Measurements from ENCODE around the gene MYL11. TPM values are rescaled to one million over a fixed set of nuclear protein-coding genes. Genes with fewer than 3 reads are reported as not detected.

Gene MYL11
- polyA plus RNA-seq, 1 donor (not counting 4 experiments of a cell fraction or from before 2014, with no cell fraction given): not detected

- no peak overlapping the region for H3K27ac ChIP-seq (ENCODE audit: control insufficient read depth, insufficient read depth, low read length)
- H3K27me3 ChIP-seq (ENCODE audit: control insufficient read depth, extremely low read depth, insufficient read depth, low read length): no peaks in the 10 kb centered on the region
- H3K4me2 ChIP-seq (ENCODE audit: control insufficient read depth, extremely low read depth, insufficient read depth, low read depth, low read length): peak overlapping the region; percentile 93
- peaks cover 41% of the 10 kb centered on the region for H3K79me2 ChIP-seq (ENCODE audit: control insufficient read depth, insufficient read depth, low read length)
- peaks cover 33 to 36% of the 10 kb centered on the region in 2 experiments for H3K36me3 ChIP-seq (ENCODE audit: control insufficient read depth in 2 of 2, extremely low read depth in 1 of 2, insufficient read depth in 2 of 2, low read length in 2 of 2)
- no peaks in the 10 kb centered on the region for H4K20me1 ChIP-seq (ENCODE audit: control insufficient read depth, extremely low read depth, insufficient read depth, low read length)
- peaks cover 16% of the 10 kb centered on the region for H3K4me1 ChIP-seq (ENCODE audit: control insufficient read depth, extremely low read depth, insufficient read depth, low read length)
- no peaks in the 10 kb centered on the region for H3K9me3 ChIP-seq (ENCODE audit: control insufficient read depth, low read depth, low read length)
- no peak overlapping the region for H3K4me3 ChIP-seq (ENCODE audit: control insufficient read depth in 2 of 3, extremely low read depth in 1 of 3, insufficient read depth in 2 of 3, low read depth in 1 of 3, low read length in 3 of 3)
- no peak overlapping the region for H2AFZ ChIP-seq (ENCODE audit: control insufficient read depth, low read length)
- DNase-seq (ENCODE audit: low read depth, low spot score): no peak
- no peak for FAIRE-seq
- no peaks in the 10 kb centered on the region for H3K9me1 ChIP-seq (ENCODE audit: control insufficient read depth, extremely low read depth, insufficient read depth, low read length)
- dilution Hi-C loops (cut with MboI; ENCODE audit: extremely low pct_ligation_motif_present, low sequenced_read_pairs): no loop called here
- no peak overlapping the region for H3K9ac ChIP-seq (ENCODE audit: control insufficient read depth, extremely low read depth, insufficient read depth, low read length)
- TF ChIP-seq EZH2 (IDR thresholded peaks at IDR 0.05; ENCODE audit: low read length): no peak
- TF ChIP-seq CTCF (optimal IDR thresholded peaks at IDR 0.05 in 1 of 3, IDR thresholded peaks at IDR 0.05 in 1 of 3, conservative IDR thresholded peaks at IDR 0.05 in 1 of 3; ENCODE audit: extremely low read depth in 1 of 3, insufficient read depth in 2 of 3, low read length in 3 of 3): no peak
Measured at GRCh38 chr16:30356401-30357084, 18.1 kb upstream of the MYL11 start.

- no peaks in the 10 kb centered on the region for H4K20me1 ChIP-seq (ENCODE audit: control insufficient read depth, extremely low read depth, insufficient read depth, low read length)
- DNase-seq (ENCODE audit: low read depth, low spot score) (no peak), FAIRE-seq (no peak)
- H3K9me1 ChIP-seq (ENCODE audit: control insufficient read depth, extremely low read depth, insufficient read depth, low read length): no peaks in the 10 kb centered on the region
- H3K79me2 ChIP-seq (ENCODE audit: control insufficient read depth, insufficient read depth, low read length): peaks cover 42% of the 10 kb centered on the region
- H3K36me3 ChIP-seq (ENCODE audit: control insufficient read depth in 2 of 2, extremely low read depth in 1 of 2, insufficient read depth in 2 of 2, low read length in 2 of 2): peaks cover 30 to 31% of the 10 kb centered on the region in 2 experiments
- H3K9ac ChIP-seq (ENCODE audit: control insufficient read depth, extremely low read depth, insufficient read depth, low read length): no peak overlapping the region
- H2AFZ ChIP-seq (ENCODE audit: control insufficient read depth, low read length): no peak overlapping the region
- H3K4me2 ChIP-seq (ENCODE audit: control insufficient read depth, extremely low read depth, insufficient read depth, low read depth, low read length): no peak overlapping the region
- no peak for TF ChIP-seq EZH2 (IDR thresholded peaks at IDR 0.05; ENCODE audit: low read length)
- TF ChIP-seq CTCF (optimal IDR thresholded peaks at IDR 0.05 in 1 of 3, IDR thresholded peaks at IDR 0.05 in 1 of 3, conservative IDR thresholded peaks at IDR 0.05 in 1 of 3; ENCODE audit: extremely low read depth in 1 of 3, insufficient read depth in 2 of 3, low read length in 3 of 3): no peak
- no peak overlapping the region for H3K27ac ChIP-seq (ENCODE audit: control insufficient read depth, insufficient read depth, low read length)
- no peak overlapping the region for H3K4me3 ChIP-seq (ENCODE audit: control insufficient read depth in 2 of 3, extremely low read depth in 1 of 3, insufficient read depth in 2 of 3, low read depth in 1 of 3, low read length in 3 of 3)
- H3K9me3 ChIP-seq (ENCODE audit: control insufficient read depth, low read depth, low read length): no peaks in the 10 kb centered on the region
- peaks cover 16% of the 10 kb centered on the region for H3K4me1 ChIP-seq (ENCODE audit: control insufficient read depth, extremely low read depth, insufficient read depth, low read length)
- dilution Hi-C loops (cut with MboI; ENCODE audit: extremely low pct_ligation_motif_present, low sequenced_read_pairs): no loop called here
- H3K27me3 ChIP-seq (ENCODE audit: control insufficient read depth, extremely low read depth, insufficient read depth, low read length): no peaks in the 10 kb centered on the region
Measured at GRCh38 chr16:30357085-30357714, 17.4 kb upstream of the MYL11 start.
